Activated CD8-positive, alpha-beta memory T cell treated with anti-CD3 and anti-CD28 coated beads for 36 hours (primary cell): ENCODE results near the gene COL16A1. TPM values are rescaled to one million over a fixed set of nuclear protein-coding genes. Genes with fewer than 3 reads are reported as not detected.

Experiments
- CTCF ChIA-PET: fragments of 350-600 bp; sonication (Branson Sonifier 250); formaldehyde crosslinking; loops from one replicate; lab custom pipeline; 2021; ENCODE audit warnings: antibody characterized with exemption; lab: Charles Lee
- POLR2A ChIA-PET: fragments of 350-600 bp; sonication (Branson Sonifier 250); formaldehyde crosslinking; loops from one replicate; lab custom pipeline; 2021; ENCODE audit warnings: antibody characterized with exemption; lab: Charles Lee
- total RNA-seq, 2 experiments: library from RNA; stranded (reverse); gene quantifications; one replicate each; pipeline ENCODE4 v1.2.3, GENCODE V29; 2021

COL16A1 gene
- total RNA-seq, 2 experiments from 2014 or later = not detected

DNA sequence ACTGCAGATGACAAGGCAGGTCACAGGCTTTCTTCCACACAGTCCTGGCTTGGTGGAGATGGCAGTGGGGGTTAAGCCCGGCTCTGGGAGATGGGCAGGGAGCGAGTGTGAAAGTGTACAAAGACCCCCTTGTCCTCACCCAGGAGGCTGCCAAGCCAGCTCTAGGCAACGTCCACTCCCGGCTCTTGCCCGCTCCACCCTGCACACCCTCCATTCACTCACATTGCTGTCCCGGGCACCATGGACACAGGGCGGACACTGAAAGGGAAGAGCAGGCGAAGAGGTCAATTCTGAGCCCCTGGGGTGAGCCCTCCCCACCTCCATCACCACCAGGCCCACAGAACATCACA lies 8.9 kb downstream of the COL16A1 start:
- CTCF ChIA-PET = no interaction called here
- POLR2A ChIA-PET = no interaction called here

DNA sequence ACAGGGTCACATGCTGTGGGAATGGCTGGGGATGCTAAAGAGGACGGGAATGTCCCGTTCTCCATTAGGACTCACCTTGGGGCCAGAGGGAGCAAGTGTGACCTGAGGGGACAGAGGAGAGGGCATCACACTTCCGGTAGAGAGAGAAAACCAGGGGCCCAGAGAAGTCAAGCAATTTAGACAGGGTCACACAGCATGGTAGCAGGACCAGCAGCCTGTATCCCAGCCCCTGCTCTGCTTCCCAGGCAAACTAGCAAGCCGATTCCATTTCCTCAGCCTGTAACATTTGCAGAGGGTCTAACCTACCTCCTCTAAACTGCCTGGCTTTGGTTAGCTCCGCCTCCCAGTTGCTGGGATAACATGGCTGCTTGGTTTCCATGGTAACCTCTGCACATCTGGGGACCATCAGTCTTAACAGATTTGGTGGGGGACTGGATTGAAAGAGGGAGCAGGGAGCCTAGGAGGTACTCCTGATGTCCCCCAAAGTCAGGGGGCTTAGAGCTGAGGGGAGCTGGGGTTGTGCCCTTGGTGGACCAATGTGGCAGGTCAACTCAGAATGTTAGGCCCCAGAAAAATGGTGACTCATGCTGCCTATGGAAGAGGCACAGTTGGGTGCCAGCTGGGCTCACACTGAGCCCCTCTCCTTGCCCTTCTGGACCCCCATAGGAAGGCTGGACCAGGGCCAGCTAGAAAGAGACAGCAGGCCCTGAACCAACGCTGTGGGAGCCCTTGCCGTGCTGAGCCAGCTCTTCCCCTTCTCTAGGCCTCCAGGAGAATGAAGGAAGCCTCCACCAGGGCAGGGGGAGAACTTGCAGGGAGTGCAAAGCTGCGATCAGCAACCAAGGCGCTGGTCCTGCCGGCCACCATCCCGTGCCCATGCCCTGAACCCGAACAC lies 9.5 kb downstream of the COL16A1 start:
- ChIA-PET POLR2A (no interaction called here), CTCF (interaction anchor here (0.5 kb wide), 1 partner anchor 379 kb away, joined by 3 read pairs; the partner anchor contains the start of gene TMEM39B)

DNA sequence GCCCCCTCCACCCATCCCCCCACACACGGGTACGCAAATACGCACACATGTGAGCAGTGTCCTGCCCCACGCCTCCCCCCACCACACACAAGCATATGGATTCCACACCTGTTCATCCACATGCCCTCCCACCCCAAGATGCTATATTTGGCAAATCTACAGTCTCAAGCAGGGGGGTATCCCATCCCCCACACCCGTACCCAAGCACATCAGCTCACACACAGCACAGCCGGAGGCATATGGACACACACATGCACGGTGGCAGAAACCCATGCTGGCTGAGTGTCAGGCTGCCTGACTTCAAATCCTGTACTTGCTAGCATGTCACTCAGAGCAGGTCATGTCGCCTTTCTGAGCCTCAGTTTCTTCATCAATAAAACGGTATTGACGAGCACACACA lies 10.6 kb downstream of the COL16A1 start:
- ChIA-PET POLR2A (no interaction called here), CTCF (no interaction called here)

DNA sequence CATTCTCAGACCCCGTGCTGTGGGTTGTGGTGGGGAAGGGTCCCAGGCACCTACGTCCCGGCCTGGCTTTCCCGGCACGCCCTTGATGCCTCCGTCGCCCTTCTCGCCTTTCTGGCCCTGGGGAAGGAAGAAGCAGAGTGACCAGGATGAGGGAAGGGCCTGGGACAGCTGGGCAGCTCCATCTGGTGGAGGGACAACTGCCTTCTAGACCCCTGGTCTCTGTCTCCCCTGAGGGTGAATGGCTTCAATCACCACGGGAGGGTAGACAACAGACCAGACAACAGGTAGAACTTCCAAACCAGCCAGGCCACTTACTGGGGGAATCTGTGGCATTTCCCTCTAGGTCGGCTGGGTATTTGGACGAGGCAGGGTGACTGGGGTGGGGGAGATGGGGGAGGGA lies 11.9 kb downstream of the COL16A1 start:
- CTCF ChIA-PET = no interaction called here
- POLR2A ChIA-PET = no interaction called here

DNA sequence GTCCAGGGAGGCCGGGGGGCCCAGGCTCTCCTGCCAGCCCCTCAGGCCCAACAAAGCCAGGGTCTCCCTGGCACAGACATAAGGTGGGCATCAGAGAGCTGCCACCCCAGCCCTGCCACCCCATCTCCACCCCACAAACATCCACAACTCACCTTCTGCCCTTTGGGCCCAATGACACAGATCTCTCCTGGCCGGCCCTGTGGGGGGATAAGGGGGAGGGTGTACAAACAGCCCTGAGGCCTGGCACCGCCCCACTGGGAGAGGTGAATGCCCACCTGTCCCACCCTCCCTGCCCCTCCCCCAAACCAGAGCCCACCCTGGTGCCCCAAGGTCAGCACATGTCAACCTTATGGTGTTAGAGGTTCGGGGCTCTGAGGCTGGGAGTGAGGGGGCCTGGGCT lies 12.4 kb downstream of the COL16A1 start:
- ChIA-PET POLR2A (no interaction called here), CTCF (no interaction called here)

DNA sequence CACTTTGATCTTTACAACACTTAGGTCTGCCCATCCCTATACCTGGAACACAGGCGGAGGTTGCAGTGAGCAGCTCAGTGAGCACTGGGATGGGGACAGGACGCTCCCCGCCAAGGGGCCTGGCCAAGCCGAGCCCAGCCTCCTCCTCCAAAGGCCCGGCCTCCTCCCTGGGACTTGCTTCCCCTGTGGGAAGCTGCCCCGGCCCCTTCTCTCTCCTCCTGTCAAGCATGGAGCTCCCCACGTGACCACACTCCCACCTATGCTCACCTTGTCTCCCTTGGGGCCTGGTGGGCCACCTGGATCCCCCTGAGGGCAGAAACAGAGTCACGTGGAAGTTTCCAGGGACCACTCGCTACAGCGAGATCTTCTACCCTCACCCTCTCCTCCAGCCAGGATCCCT lies 12.9 kb downstream of the COL16A1 start:
- ChIA-PET CTCF (no interaction called here), POLR2A (no interaction called here)

DNA sequence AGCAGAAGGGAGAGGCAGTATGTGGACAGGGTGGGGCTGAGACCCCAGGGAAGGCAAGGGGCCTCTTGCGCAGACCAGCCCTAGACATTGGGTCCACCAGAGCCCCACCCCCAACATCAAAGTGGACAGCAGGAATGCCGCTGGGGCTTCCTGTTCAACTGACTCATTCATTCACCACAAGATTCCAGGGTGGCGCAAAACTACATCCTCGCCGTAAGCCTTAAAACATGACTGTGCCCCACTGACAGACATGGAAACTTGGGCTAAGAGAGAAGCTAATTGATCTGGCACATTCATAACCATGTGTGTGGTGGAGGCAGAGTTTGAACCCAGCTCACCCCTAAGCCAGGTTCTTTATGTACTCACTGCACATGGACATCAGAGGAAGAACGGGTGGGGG lies 14.0 kb downstream of the COL16A1 start:
- CTCF ChIA-PET = no interaction called here
- POLR2A ChIA-PET = no interaction called here

DNA sequence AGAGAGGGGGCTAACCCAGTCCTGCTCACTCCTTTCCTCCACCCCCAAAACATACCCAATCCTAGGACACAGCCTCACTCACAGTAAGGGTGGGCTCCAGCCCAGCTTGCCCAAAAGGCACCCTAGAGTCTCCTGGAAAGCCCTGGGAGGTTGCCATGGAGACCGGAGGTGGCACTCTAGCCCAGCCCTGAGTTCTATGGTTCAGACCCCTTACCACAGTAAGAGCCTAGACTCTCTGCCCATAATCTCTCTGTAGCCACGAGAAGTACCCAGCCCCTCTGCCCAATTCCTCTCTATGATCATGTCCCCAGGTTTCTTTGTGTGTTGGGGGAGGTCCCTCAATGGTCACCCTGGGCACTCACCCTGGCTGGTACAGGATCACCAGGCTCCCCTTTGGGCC lies 14.4 kb downstream of the COL16A1 start:
- ChIA-PET POLR2A (no interaction called here), CTCF (no interaction called here)

DNA sequence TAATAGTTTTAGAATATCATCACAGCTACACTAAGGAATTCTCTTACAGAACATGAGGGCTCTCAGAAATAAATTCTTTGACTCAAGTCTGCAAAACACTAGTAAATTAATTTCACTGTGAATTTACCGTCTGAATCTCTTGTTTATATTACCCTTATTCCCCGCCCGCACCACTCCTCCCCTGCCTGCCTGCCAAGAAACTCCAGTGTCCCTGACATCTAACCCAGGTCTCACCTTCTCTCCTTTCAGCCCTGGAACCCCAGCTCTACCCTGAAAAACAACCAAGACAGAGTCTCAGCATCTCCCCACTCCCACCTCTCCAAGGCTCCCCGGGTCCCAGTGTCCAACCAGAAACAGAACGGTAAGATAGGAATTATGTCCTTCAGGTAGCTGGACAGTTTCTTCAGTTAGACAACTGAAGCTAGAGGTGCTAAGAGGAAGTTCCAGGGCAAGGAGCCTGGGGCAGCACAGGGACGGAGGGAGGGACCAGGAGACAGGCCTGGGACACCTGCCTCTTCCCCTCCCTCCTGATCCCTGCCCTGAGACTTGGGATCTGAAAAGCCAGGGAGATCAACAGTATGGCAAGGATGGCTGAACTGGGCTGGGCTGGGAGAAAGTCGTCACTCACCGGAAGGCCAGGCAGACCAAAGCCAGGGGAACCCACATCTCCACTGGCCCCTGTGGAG lies 15.4 kb downstream of the COL16A1 start:
- POLR2A ChIA-PET = no interaction called here
- CTCF ChIA-PET = no interaction called here

DNA sequence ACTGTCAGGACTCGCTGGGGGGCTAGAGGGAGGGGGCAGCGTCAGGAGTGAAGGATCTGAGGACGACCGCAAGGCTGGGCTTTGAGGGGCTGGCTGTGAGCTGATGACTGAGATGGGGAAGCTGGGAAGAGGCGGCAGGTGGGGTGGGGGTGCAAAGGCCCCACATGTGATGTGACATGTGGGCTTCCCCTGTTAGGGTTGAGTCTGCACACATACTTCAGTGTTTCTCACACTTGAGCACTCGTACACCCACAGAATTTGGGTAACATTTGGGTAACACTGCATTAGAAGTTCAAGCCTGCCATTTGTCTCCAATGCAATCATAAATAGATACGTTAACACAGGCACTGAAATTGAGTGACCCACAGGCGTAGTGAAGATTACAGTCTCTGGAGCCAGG lies 16.2 kb downstream of the COL16A1 start:
- ChIA-PET POLR2A (no interaction called here), CTCF (no interaction called here)

DNA sequence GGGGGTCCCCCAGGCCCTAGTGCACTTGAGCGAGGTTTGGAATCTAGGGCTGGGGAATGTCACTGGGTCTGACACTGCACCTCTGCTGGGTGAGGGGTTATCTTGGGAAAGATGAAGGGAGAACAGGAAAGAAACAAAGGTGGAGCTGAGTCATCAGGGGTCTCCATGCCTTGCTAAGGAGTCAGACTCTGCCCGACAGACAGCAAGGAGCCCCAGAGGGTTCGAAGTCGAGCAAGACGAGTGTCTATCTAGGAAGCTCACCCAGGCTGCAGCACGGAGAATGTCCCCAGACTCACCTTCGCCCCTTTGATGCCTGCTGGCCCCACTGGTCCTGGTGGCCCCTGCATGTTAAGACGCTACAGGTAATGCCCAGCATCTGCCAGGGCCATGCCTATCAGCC lies 18.0 kb downstream of the COL16A1 start:
- CTCF ChIA-PET = no interaction called here
- POLR2A ChIA-PET = no interaction called here

DNA sequence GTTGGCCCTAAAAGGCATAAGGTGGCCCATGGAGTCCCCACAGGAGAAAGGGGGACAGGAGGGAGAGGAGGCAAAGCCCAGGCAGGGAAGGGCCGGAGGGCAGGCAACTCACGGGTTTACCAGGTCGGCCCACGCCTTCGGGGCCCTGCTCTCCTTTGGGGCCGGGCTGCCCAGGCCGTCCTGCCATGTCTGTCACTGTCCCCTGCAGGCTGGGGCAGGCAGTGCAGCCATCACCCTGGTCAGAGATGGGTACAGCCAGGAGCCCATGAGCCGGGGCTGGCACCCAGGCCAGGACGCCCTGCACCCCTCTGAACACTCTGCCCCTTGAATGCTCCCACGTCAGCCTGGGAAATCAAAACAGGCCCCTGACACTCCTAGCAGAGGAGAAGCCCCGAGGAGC lies 19.8 kb downstream of the COL16A1 start:
- CTCF ChIA-PET = no interaction called here
- POLR2A ChIA-PET = no interaction called here

DNA sequence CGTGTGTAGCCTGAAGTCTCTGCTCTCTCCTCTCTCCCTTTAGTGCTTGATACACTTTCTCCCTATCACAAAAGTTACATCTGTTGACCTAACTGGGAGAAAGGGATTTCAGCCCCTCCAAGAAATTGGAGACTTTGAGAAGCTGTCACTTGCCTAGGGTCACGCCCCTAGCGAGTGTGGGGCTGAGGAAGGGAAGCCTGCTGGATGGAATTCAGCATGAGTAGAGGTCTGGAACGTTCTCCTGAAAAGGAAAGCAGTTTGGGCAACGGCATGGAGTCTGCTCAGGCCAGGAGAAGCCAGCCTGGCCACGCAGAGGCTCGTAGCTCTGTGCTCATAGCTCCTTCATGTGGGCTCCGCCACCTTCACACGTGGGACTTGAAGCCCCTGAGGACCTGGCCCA lies 22.4 kb downstream of the COL16A1 start:
- CTCF ChIA-PET = no interaction called here
- POLR2A ChIA-PET = no interaction called here

DNA sequence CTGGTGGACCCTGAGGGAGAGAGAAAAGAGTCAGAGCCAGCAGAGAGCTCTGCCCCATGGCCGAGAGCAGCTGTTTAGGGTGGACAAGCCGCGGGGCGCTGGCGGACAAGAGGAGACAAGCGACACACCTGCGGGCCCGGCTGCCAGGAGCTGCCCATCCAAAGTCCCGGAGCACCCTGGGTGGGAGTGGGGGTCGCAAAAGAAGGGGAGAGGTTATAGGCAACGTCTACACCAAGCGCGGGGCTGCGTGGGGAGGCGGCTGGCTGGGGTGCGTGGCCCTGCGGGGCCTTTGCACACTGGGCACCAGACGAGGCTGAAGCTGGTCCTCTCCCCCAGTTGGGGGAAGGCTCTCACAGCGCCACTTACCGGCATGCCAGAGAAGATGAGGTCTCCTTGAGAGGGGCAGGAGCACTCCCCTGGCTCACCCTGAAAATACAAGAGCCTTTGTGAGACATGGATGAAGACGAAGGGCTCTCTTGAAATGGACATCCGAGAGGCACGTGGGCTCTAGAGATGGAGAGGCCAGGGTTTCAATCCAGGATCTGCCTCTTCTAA lies 24.1 kb downstream of the COL16A1 start:
- ChIA-PET POLR2A (no interaction called here), CTCF (interaction anchor here (0.6 kb wide), 1 partner anchor 385 kb away, joined by 3 read pairs; no protein-coding TSS in a partner anchor)

DNA sequence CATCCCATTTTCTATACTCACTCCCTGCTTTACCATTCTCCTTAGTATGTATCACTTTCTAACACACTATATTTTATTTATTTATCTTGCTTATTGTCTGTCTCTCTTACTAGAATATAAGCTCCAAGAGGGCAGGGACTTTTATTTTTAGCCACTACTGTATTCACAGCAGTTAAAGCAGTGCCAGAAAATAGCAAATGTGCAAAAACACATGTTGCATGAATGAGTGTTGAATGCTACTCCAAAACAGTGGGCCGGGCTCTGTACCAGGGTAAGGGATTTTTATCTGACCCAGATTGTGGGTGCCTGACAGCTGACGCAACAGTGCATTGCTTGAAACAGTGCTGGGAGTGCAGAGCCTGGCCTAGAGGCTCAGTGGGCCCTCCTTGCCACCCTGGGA lies 24.7 kb downstream of the COL16A1 start:
- ChIA-PET POLR2A (no interaction called here), CTCF (no interaction called here)

DNA sequence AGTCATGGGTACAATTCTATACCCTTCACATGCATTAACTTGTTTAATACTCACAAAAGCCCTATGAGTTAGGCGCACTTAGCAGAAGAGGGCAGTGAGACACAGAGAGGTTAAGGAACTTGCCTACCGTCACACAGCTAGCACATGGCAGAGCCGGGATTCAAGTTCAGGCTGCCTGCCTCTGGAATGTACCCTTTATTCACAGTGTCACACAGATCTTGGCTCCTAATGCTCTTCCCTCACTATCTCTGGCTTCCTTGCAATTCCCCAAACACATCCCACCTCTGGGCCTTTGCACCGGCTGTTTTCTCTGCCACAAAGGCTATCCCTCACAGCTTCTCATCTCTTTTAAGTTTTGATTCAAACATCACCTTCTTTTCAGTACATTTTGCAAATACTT lies 25.1 kb downstream of the COL16A1 start:
- CTCF ChIA-PET = interaction anchor here (1.0 kb wide), 1 partner anchor 14 kb away, joined by 3 read pairs; no protein-coding TSS in a partner anchor
- POLR2A ChIA-PET = no interaction called here

DNA sequence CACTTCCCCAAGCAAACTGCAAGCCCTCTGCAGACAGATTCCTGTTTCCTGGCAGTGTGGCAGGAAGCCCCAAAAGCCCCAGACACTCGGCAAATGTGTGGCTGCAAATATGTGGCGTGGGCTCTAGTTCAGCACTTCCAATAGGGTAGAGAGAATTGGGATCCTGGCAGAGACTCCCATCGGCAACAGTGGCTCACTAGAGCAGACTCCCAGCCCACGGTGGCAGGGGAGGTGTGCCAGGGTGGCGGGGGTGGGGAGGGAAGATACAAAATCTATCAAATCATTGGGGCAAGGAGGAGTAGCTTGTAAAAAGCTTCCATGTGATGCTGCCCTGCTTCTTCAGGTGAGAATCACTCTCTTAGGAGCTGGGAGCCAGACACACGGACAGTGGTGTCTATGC lies 25.9 kb downstream of the COL16A1 start:
- ChIA-PET CTCF (interaction anchor here (0.9 to 1.0 kb wide), 2 partner anchors 13 to 129 kb away, joined by 3 read pairs; no protein-coding TSS in a partner anchor), POLR2A (no interaction called here)

DNA sequence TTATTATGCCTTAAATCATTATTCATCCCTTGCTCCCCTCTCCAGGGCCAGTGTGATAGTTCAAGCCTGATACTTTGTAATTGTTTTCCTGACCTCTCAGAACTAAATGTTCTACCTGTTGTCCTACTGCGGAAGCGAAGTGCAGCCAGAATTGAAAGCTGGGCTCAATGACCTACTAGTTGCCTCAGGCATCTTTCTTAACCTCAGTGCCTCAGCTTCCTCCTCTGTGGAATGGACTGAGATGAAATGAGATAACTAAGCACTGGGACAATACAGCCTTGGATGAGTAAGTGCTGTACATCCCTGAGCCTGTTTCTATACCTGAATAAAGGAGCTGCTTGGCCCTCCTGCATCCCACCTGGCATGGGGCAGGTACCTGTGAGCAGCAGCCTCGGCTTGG lies 26.4 kb downstream of the COL16A1 start:
- CTCF ChIA-PET = interaction anchor here (0.9 kb wide), 1 partner anchor 129 kb away, joined by 3 read pairs; no protein-coding TSS in a partner anchor
- POLR2A ChIA-PET = no interaction called here

DNA sequence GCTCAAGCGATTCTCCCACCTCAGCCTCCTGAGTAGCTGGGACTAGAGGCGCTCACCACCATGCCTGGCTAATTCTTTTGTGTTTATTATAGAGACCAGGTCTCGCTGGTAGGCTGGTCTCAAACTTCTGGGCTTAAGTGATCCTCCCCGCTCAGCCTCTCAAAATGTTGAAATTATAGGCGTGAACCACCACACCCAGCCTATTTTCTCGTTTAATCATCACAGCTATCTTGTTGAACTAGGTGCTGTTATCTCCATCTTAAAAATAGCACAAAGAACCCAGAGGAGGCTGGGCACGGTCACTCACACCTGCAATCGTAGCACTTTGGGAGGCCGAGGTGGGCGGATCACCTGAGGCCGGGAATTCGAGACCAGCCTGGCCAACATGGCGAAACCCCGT lies 28.1 kb downstream of the COL16A1 start:
- ChIA-PET CTCF (no interaction called here), POLR2A (no interaction called here)

DNA sequence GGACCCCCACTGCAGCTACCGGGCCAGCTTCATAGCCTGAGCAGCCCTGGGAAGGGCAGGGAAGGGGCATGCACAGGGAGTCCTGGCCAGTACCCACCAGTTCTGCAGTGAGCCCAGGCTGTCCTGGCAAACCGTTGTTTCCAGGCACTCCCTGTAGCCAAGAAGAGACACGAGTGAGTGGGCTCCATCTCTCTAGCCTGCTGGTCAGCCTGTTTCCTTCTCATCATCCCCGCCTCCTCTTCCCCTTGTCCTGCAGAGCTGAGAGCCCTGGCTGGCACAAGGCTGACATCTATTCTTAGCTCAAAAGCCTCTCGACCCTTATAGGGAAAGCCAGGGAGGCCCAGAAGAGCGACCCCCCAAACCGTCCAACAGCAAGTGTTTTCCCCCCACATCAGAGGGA lies 28.7 kb downstream of the COL16A1 start:
- ChIA-PET POLR2A (no interaction called here), CTCF (no interaction called here)

DNA sequence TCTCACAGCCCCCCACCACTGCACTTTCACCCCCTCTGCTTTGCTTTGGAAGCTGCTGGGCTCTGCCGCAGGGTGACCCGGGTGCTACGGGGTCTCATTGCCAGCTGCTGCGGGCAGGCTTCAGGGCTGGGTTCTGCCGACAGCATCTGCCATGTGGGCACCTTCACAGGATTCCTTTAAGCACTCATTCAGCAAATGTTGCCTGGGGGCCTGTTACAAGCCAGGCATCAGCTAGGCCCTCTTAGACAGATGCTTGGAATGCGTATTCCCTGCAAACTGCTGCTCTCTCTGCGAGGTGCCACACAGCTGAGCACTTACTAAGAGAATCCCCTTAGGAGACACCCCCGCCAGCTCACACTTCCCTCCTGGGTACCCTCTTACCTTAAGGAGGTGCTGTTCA lies 29.2 kb downstream of the COL16A1 start:
- POLR2A ChIA-PET = no interaction called here
- CTCF ChIA-PET = no interaction called here
